Astrocyte (in vitro differentiated cells and primary cell): ENCODE results near the gene SPATA18. TPM values are rescaled to one million over a fixed set of nuclear protein-coding genes. Genes with fewer than 3 reads are reported as not detected.

Experiments used
- DNase-seq: peaks from one replicate; pipeline ENCODE4 v3.0.0-alpha.2; 2010; ENCODE audit warnings: low read depth
- FAIRE-seq: peaks from 2 replicates; lab custom pipeline; 2011; peaks lifted over from hg19 to GRCh38; lab: Jason Lieb, UNC
- H2AFZ ChIP-seq: 2 replicates; pipeline ENCODE4 v1.6.0; 2012; ENCODE audit warnings: low read depth, low read length, inconsistent platforms
- H3K27ac ChIP-seq: 2 replicates; pipeline ENCODE4 v1.5.1; 2011; ENCODE audit warnings: low read depth, low read length, inconsistent platforms
- H3K27me3 ChIP-seq: 2 replicates; pipeline ENCODE4 v1.6.0; 2011; ENCODE audit warnings: low read length, inconsistent platforms; ENCODE audit not compliant: insufficient read depth
- H3K36me3 ChIP-seq: 2 replicates; pipeline ENCODE4 v1.5.1; 2011; ENCODE audit warnings: low read length, inconsistent platforms; ENCODE audit not compliant: insufficient read depth
- H3K4me1 ChIP-seq: 2 replicates; pipeline ENCODE4 v1.5.1; 2011; ENCODE audit warnings: low read length, inconsistent platforms; ENCODE audit not compliant: insufficient read depth
- H3K4me2 ChIP-seq: 2 replicates; pipeline ENCODE4 v1.6.0; 2012; ENCODE audit warnings: low read length, inconsistent platforms
- H3K4me3 ChIP-seq: 2 replicates; pipeline ENCODE4 v1.5.1; 2011; ENCODE audit warnings: low read depth, mild to moderate bottlenecking, low read length, inconsistent platforms; ENCODE audit not compliant: insufficient read depth
- H3K79me2 ChIP-seq: 2 replicates; pipeline ENCODE4 v1.6.0; 2012; ENCODE audit warnings: mild to moderate bottlenecking, low read length, inconsistent platforms; ENCODE audit not compliant: insufficient read depth
- H3K9ac ChIP-seq: 2 replicates; pipeline ENCODE4 v1.6.0; 2012; ENCODE audit warnings: mild to moderate bottlenecking, low read length, inconsistent platforms
- H3K9me3 ChIP-seq: 2 replicates; pipeline ENCODE4 v1.5.1; 2012; ENCODE audit warnings: low read depth, mild to moderate bottlenecking, low read length, inconsistent platforms; ENCODE audit not compliant: insufficient read depth
- H4K20me1 ChIP-seq: 2 replicates; pipeline ENCODE4 v1.6.0; 2012; ENCODE audit warnings: low read length, inconsistent platforms; ENCODE audit not compliant: insufficient read depth
- H3K27ac Mint-ChIP-seq: one replicate; pipeline ENCODE4 v1.8.0; 2021; ENCODE audit warnings: mild to moderate bottlenecking, mixed read lengths; ENCODE audit not compliant: unreplicated experiment
- H3K27me3 Mint-ChIP-seq: one replicate; pipeline ENCODE4 v1.8.0; 2021; ENCODE audit warnings: low read depth, mixed read lengths; ENCODE audit not compliant: unreplicated experiment
- H3K36me3 Mint-ChIP-seq: one replicate; pipeline ENCODE4 v1.8.0; 2021; ENCODE audit warnings: low read depth, mixed read lengths; ENCODE audit not compliant: unreplicated experiment
- H3K4me1 Mint-ChIP-seq: one replicate; pipeline ENCODE4 v1.8.0; 2021; ENCODE audit warnings: low read depth, mixed read lengths; ENCODE audit not compliant: unreplicated experiment
- H3K4me3 Mint-ChIP-seq: one replicate; pipeline ENCODE4 v1.8.0; 2021; ENCODE audit warnings: mild to moderate bottlenecking, moderate library complexity, mixed read lengths; ENCODE audit not compliant: unreplicated experiment
- H3K9me3 Mint-ChIP-seq: one replicate; pipeline ENCODE4 v1.8.0; 2021; ENCODE audit warnings: mild to moderate bottlenecking, mixed read lengths; ENCODE audit not compliant: unreplicated experiment
- EZH2 ChIP-seq: IDR thresholded peaks from 2 replicates; pipeline ENCODE4 v1.6.1; 2012; ENCODE audit warnings: mild to moderate bottlenecking, low read length, inconsistent platforms; ENCODE audit not compliant: insufficient read depth
- total RNA-seq: library from RNA; stranded (reverse); gene quantifications from 2 replicates; pipeline ENCODE4 v1.2.1, GENCODE V29; 2021
- TF ChIP-seq, protein P1 (sequence below): IDR thresholded peaks from 2 replicates; pipeline ENCODE4 v1.5.1; 2011; ENCODE audit warnings: low read depth, mild to moderate bottlenecking, inconsistent platforms, low read length, moderate library complexity; ENCODE audit not compliant: insufficient read depth

The SPATA18 gene
- total RNA-seq, 1 donor from 2014 or later = 20.7 TPM

DNA sequence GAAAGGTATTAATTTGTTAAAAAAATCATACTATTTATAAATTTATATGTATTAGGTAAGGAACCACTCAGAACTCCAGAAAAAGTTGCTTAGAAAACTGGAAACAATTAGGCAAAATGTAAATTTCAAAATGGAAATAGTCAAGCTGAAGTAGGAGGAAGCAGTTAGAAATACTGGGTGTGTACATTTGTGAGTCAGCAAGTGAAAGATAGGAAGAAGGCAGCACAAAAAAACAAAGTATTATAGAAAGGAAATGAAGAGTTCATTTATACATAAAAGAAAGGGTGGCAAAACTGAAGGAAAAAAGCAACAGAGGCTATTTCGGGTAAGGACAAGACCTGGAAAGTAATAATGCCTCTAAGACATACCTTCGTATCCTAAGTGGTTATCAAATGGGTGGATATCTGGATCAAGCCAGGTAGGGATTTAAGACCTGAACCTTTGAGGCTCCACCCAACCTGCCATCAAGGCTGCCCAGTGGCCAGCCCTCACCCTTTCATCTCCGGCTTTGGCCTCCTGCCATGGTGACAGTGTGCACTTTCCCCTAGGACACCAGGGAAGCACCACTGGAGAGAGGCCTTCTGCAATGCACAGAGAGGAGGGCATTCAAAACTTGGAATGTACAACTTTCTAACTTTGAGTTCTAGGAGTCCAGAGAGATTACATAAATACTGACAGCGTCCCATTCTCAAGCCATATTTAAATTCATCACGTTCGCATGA lies 31.0 kb upstream of the SPATA18 start, which contains the start of gene LRRC66:
Gene LRRC66 (minus strand): TSS at position 428 of the 722 bp plus-strand sequence. CDS start 2,750 bp downstream, outside the sequence.
- no peak for FAIRE-seq
- H3K9me3 Mint-ChIP-seq = no peaks in the 10 kb centered on the region
- H3K27ac Mint-ChIP-seq = no peak within 1 kb of the TSS

DNA sequence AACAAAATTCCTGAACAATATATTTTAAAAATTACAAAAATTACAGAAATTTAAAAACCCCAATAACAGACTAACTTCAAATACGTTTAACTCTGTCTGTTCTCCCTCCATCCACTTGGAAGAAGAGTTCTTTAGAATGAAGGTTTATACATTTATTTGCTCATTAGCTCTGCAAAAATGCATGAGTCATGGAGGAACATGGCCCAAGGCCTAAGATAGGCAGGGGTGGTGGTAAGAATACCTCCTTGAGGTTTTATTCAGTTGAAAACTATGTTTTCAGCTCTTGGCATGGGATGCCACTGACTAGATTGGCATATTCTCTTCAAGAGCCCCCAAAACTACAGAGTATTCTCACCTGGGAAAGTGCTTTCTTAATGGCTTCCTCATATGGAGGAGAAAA lies 22.1 kb upstream of the SPATA18 start:
- no peak overlapping the region for H3K4me3 Mint-ChIP-seq
- Histone ChIP-seq H3K4me1 (peaks cover 6% of the 10 kb centered on the region), H3K36me3 (peaks cover 15% of the 10 kb centered on the region), H3K4me2 (no peak overlapping the region), H3K27me3 (no peaks in the 10 kb centered on the region), H3K27ac (no peak overlapping the region), H3K4me3 (no peak overlapping the region), H3K9me3 (no peaks in the 10 kb centered on the region), H3K9ac (no peak overlapping the region), H4K20me1 (peaks cover 24% of the 10 kb centered on the region), H3K79me2 (peaks cover 26% of the 10 kb centered on the region), H2AFZ (no peak overlapping the region)
- H3K27me3 Mint-ChIP-seq = no peaks in the 10 kb centered on the region
- DNase-seq = peak; percentile 78
- H3K4me1 Mint-ChIP-seq = peaks cover 16% of the 10 kb centered on the region
- peaks cover 8% of the 10 kb centered on the region for H3K36me3 Mint-ChIP-seq
- peak; percentile 80 for FAIRE-seq
- H3K9me3 Mint-ChIP-seq = no peaks in the 10 kb centered on the region
- H3K27ac Mint-ChIP-seq = no peak overlapping the region
- TF ChIP-seq, protein P1, sequence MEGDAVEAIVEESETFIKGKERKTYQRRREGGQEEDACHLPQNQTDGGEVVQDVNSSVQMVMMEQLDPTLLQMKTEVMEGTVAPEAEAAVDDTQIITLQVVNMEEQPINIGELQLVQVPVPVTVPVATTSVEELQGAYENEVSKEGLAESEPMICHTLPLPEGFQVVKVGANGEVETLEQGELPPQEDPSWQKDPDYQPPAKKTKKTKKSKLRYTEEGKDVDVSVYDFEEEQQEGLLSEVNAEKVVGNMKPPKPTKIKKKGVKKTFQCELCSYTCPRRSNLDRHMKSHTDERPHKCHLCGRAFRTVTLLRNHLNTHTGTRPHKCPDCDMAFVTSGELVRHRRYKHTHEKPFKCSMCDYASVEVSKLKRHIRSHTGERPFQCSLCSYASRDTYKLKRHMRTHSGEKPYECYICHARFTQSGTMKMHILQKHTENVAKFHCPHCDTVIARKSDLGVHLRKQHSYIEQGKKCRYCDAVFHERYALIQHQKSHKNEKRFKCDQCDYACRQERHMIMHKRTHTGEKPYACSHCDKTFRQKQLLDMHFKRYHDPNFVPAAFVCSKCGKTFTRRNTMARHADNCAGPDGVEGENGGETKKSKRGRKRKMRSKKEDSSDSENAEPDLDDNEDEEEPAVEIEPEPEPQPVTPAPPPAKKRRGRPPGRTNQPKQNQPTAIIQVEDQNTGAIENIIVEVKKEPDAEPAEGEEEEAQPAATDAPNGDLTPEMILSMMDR = no peak
- no peak for TF ChIP-seq EZH2

More for the DNA sequence above, 31.0 kb upstream of the SPATA18 start, which contains the start of gene LRRC66:
- DNase-seq = no peak
- no peaks in the 10 kb centered on the region for H3K79me2 ChIP-seq
- H3K27ac ChIP-seq = no peak within 1 kb of the TSS
- H3K27me3 ChIP-seq = no peaks in the 10 kb centered on the region
- peaks cover 15% of the 10 kb centered on the region for H3K36me3 ChIP-seq
- no peaks in the 10 kb centered on the region for H3K9me3 ChIP-seq
- no peak within 1 kb of the TSS for H3K4me2 ChIP-seq
- Mint-ChIP-seq H3K4me3 (no peak within 1 kb of the TSS), H3K27me3 (no peaks in the 10 kb centered on the region), H3K4me1 (no peaks in the 10 kb centered on the region), H3K36me3 (no peaks in the 10 kb centered on the region)
- no peak within 1 kb of the TSS for H3K9ac ChIP-seq
- H2AFZ ChIP-seq = no peak within 1 kb of the TSS
- H3K4me3 ChIP-seq = no peak within 1 kb of the TSS
- H4K20me1 ChIP-seq = peaks cover under 1% of the 10 kb centered on the region
- H3K4me1 ChIP-seq = no peaks in the 10 kb centered on the region
- TF ChIP-seq, protein P1 = no peak
- no peak for TF ChIP-seq EZH2

DNA sequence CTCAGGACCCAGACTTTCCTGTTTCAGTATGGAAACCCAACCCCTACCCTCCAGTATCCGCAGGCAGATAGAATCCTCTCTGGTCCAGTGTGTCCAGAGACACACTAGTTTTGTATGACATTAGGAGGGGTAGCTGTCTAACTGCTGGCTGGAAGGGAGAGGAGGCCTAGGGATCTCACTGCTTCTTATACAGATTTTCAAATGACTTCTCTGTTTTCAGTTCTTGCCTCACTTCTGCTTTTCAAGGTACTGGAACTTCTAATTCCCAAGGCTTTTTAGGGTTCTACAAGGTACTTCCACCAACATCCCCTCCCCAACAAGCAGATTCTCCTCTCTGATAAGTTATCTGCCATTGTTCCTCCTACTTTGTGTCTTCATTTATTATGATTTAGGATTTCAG lies 19.1 kb upstream of the SPATA18 start:
- peaks cover 40% of the 10 kb centered on the region for H4K20me1 ChIP-seq

More for the DNA sequence above, 19.1 kb upstream of the SPATA18 start:
- Histone ChIP-seq H3K4me1 (peaks cover 6% of the 10 kb centered on the region), H3K27me3 (no peaks in the 10 kb centered on the region), H3K36me3 (peaks cover 3% of the 10 kb centered on the region), H3K9me3 (no peaks in the 10 kb centered on the region), H3K27ac (no peak overlapping the region), H3K4me2 (no peak overlapping the region), H3K79me2 (peaks cover 51% of the 10 kb centered on the region), H2AFZ (no peak overlapping the region), H3K4me3 (no peak overlapping the region), H3K9ac (no peak overlapping the region)
- Mint-ChIP-seq H3K27me3 (no peaks in the 10 kb centered on the region), H3K4me1 (peaks cover 19% of the 10 kb centered on the region), H3K27ac (no peak overlapping the region), H3K4me3 (no peak overlapping the region), H3K36me3 (peaks cover 8% of the 10 kb centered on the region), H3K9me3 (no peaks in the 10 kb centered on the region)
- TF ChIP-seq, protein P1 = no peak
- no peak for FAIRE-seq
- DNase-seq = no peak
